ENCODE data around the gene ARHGEF39. TPM values are rescaled to one million over a fixed set of nuclear protein-coding genes. Genes with fewer than 3 reads are reported as not detected.
"Not testable (repeated sequence)": the region's sequence is repeated elsewhere in the genome, so short reads cannot be mapped to it uniquely, and the experiment has no call there.

Gene ARHGEF39
- total RNA-seq, 2 experiments from 2014 or later, result 14.5 to 21.1 TPM

- H3K27ac Mint-ChIP-seq, result peak overlapping the region; percentile 80
- CTCF ChIA-PET, result interaction anchor here (0.7 to 15.0 kb wide), 17 partner anchors 8 to 133 kb away, joined by 3 to 196 read pairs (median 6); partner anchors contain the start of genes ARHGEF39, CCDC107, CREB3 and RGP1
- H3K27me3 Mint-ChIP-seq, result no peaks in the 10 kb centered on the region
- H3K4me1 Mint-ChIP-seq, result peaks cover 51% of the 10 kb centered on the region
- no peaks in the 10 kb centered on the region for H3K9me3 Mint-ChIP-seq (ENCODE audit: low read depth)
- no peaks in the 10 kb centered on the region for H3K36me3 Mint-ChIP-seq
- peak; percentile 72 for ATAC-seq
- DNase-seq, result peak; percentile 88
- H3K4me3 Mint-ChIP-seq, result peak overlapping the region; percentile 78
Measured at GRCh38 chr9:35616681-35617459, 48.1 kb downstream of the ARHGEF39 start.

DNA sequence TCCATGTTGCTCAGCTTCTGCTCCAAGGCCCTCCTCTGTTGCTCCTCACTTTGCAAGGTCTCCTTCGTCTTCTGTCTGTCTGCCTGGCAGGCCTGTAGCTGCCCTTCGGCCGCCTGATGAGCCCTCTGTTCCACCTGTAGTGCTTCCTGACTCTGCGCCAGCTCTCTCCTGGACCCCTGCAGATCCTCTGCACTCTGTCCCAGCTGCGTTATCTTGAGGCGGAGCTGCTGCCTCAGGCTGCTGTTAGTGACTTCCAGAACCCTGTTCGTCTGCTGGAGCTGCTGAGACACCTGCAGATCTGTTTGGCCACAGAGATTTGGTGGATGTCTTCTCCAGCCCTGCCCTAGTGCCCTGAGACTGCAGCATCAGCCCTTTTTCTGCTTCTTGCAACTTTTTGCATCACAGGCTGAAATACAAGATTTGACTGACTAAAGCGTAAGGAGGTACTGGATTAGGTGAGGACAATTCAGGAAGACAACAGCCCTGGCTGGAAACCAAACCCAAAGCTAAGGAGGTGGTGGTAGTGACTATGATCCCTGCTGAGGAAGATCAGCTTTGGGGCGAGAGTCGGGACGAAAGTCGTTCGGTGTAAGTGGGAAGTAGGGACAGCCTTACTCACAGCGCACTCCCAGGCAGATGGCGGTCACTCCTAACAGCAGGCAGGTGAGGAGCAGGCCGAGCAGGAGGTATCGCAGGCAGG is 48.9 kb downstream of the ARHGEF39 start:
- peaks cover 49% of the 10 kb centered on the region for H3K4me1 Mint-ChIP-seq
- DNase-seq, result no peak

DNA sequence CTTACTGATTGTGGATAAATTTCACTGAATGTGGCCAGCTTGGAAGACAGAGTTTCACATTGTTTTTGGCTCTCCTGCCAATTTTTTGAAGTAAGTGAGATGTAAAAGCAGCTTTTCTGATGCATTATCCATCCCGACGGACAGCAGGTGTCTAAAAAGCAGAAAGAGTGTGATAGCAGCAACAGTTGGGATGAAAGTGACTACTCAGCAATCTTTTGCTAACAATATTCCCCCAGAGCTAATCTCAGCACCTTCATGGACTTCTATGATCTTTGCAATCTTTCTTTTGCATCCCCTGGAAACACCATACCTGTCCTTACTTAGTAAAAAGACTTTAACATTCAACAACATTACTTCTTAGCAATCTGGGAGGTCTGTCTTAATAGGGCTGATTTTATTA is 52.2 kb downstream of the ARHGEF39 start:
- no peak overlapping the region for H3K27ac Mint-ChIP-seq
- DNase-seq (no peak), ATAC-seq (no peak)
- no peak overlapping the region for H3K4me3 Mint-ChIP-seq
- H3K9me3 Mint-ChIP-seq (ENCODE audit: low read depth), result no peaks in the 10 kb centered on the region
- H3K36me3 Mint-ChIP-seq, result peaks cover 5% of the 10 kb centered on the region
- H3K4me1 Mint-ChIP-seq, result peaks cover 21% of the 10 kb centered on the region
- H3K27me3 Mint-ChIP-seq, result no peaks in the 10 kb centered on the region
- CTCF ChIA-PET, result interaction anchor here (0.6 to 15.0 kb wide), 13 partner anchors 7 to 975 kb away, joined by 3 to 196 read pairs (median 10); partner anchors contain the start of genes ARHGEF39, CCDC107, GBA2 and RGP1

More for the DNA sequence above, 48.9 kb downstream of the ARHGEF39 start:
- H3K27me3 Mint-ChIP-seq, result no peaks in the 10 kb centered on the region
- H3K36me3 Mint-ChIP-seq, result no peaks in the 10 kb centered on the region
- no peak for ATAC-seq
- H3K4me3 Mint-ChIP-seq, result peak overlapping the region; percentile 78
- peak overlapping the region; percentile 80 for H3K27ac Mint-ChIP-seq
- H3K9me3 Mint-ChIP-seq (ENCODE audit: low read depth), result no peaks in the 10 kb centered on the region
- CTCF ChIA-PET, result interaction anchor here (1.0 to 15.0 kb wide), 16 partner anchors 8 to 133 kb away, joined by 3 to 196 read pairs (median 7); partner anchors contain the start of genes ARHGEF39, CCDC107, CREB3 and RGP1

- DNase-seq; H3K36me3 Mint-ChIP-seq; H3K27ac Mint-ChIP-seq; ATAC-seq; H3K4me3 Mint-ChIP-seq; H3K9me3 Mint-ChIP-seq (ENCODE audit: low read depth); H3K27me3 Mint-ChIP-seq: not testable (repeated sequence)
- peaks cover 16% of the 10 kb centered on the region for H3K4me1 Mint-ChIP-seq
- CTCF ChIA-PET, result interaction anchor here (0.6 to 15.0 kb wide), 18 partner anchors 8 to 144 kb away, joined by 3 to 196 read pairs (median 10); partner anchors contain the start of genes ARHGEF39, CCDC107, CREB3 and GBA2
Measured at GRCh38 chr9:35612066-35612465, 52.9 kb downstream of the ARHGEF39 start.

- peak; percentile 73 for DNase-seq
- ATAC-seq, result peak; percentile 87
- Mint-ChIP-seq H3K4me3 (no peak overlapping the region), H3K9me3 (ENCODE audit: low read depth) (no peaks in the 10 kb centered on the region), H3K4me1 (peaks cover 16% of the 10 kb centered on the region), H3K27me3 (no peaks in the 10 kb centered on the region), H3K36me3 (peaks cover 11% of the 10 kb centered on the region), H3K27ac (no peak overlapping the region)
- CTCF ChIA-PET, result interaction anchor here (0.6 to 15.0 kb wide), 29 partner anchors 8 to 761 kb away, joined by 3 to 196 read pairs (median 5); partner anchors contain the start of genes ARHGEF39, CCDC107, CREB3 and GBA2
Measured at GRCh38 chr9:35611230-35611797, 53.7 kb downstream of the ARHGEF39 start.

GRCh38 chr9:35609820-35610163 is 55.2 kb downstream of the ARHGEF39 start:
- no peak overlapping the region for H3K27ac Mint-ChIP-seq
- no peak overlapping the region for H3K4me3 Mint-ChIP-seq
- no peaks in the 10 kb centered on the region for H3K9me3 Mint-ChIP-seq (ENCODE audit: low read depth)
- H3K27me3 Mint-ChIP-seq, result no peaks in the 10 kb centered on the region
- peaks cover 16% of the 10 kb centered on the region for H3K4me1 Mint-ChIP-seq
- no peak for ATAC-seq
- CTCF ChIA-PET, result interaction anchor here (1.9 to 15.0 kb wide), 4 partner anchors 14 to 45 kb away, joined by 4 to 196 read pairs (median 12); partner anchors contain the start of gene SIT1
- DNase-seq, result no peak
- H3K36me3 Mint-ChIP-seq, result peaks cover 11% of the 10 kb centered on the region

Small RNA genes within 50 kb of the gene (microRNA-seq; reads per million reads assigned to microRNA genes)
- gene MIR6852, result 3.0 reads per million

Other genes with a start within 250 kb of the ARHGEF39 start
- gene RUSC2, start 175.1 kb downstream of the ARHGEF39 start, total RNA-seq, result 1 to 10 TPM in 1 of 2 experiments, under 1 TPM in 1; 0.99 to 2.8 TPM
- gene TESK1, start 59.9 kb downstream of the ARHGEF39 start, total RNA-seq, result 10 to 100 TPM; 27.9 to 37.1 TPM
- gene CD72, start 46.8 kb downstream of the ARHGEF39 start, total RNA-seq, result 10 to 100 TPM; 11.4 to 11.9 TPM
- gene SIT1, start 14.3 kb downstream of the ARHGEF39 start, total RNA-seq, result 100 to 1,000 TPM; 144 to 155 TPM
- gene RMRP, start 7.2 kb downstream of the ARHGEF39 start, total RNA-seq, result over 10,000 TPM in 1 of 2 experiments, 1,000 to 10,000 TPM in 1; 6,751 to 13,083 TPM
- gene CCDC107, start 6.9 kb downstream of the ARHGEF39 start, total RNA-seq, result 10 to 100 TPM; 28.7 to 29.4 TPM
- gene CA9, start 8.7 kb upstream of the ARHGEF39 start, total RNA-seq, result under 1 TPM; 0.21 to 0.85 TPM
- gene TPM2, start 24.7 kb upstream of the ARHGEF39 start, total RNA-seq, result 10 to 100 TPM in 1 of 2 experiments, 1 to 10 TPM in 1; 6.1 to 12.1 TPM
- 100 to 1,000 TPM; 372 to 374 TPM for gene TLN1, start 67.0 kb upstream of the ARHGEF39 start, total RNA-seq
- gene CREB3, start 67.5 kb upstream of the ARHGEF39 start, total RNA-seq, result 10 to 100 TPM; 20.5 to 24.7 TPM
- 10 to 100 TPM; 57.7 to 58.8 TPM for gene GBA2, start 84.0 kb upstream of the ARHGEF39 start, total RNA-seq
- 10 to 100 TPM; 21.0 to 23.6 TPM for gene RGP1, start 84.1 kb upstream of the ARHGEF39 start, total RNA-seq
- gene MSMP, start 89.1 kb upstream of the ARHGEF39 start, total RNA-seq, result not detected
- gene NPR2, start 126.4 kb upstream of the ARHGEF39 start, total RNA-seq, result 10 to 100 TPM; 12.4 to 13.4 TPM
- 1 to 10 TPM; 1.2 to 1.4 TPM for gene SPAG8, start 147.1 kb upstream of the ARHGEF39 start, total RNA-seq
- gene HINT2, start 149.8 kb upstream of the ARHGEF39 start, total RNA-seq, result 10 to 100 TPM; 68.9 to 73.5 TPM
- not detected for gene FAM221B, start 163.5 kb upstream of the ARHGEF39 start, total RNA-seq
- gene TMEM8B, start 164.0 kb upstream of the ARHGEF39 start, total RNA-seq, result 1 to 10 TPM; 1.2 to 3.5 TPM
- not detected for gene OR13J1, start 205.2 kb upstream of the ARHGEF39 start, total RNA-seq
- gene HRCT1, start 241.0 kb upstream of the ARHGEF39 start, total RNA-seq, result not detected
- not detected for gene SPAAR, start 244.3 kb upstream of the ARHGEF39 start, total RNA-seq

All from activated CD8-positive, alpha-beta memory T cell treated with anti-CD3 and anti-CD28 coated beads, Interleukin-2, amount 10 ng/mL, durations not matched to agents 7 days and 5 days (primary cell).